HepG2 (cell line): ENCODE results near the gene PIP.
"Not testable (repeated sequence)": the region's sequence is repeated elsewhere in the genome, so short reads cannot be mapped to it uniquely, and the experiment has no call there.

Experiments
- FOXP1 ChIP-seq, 2 experiments: fragments of 450-650 bp in 1 of 2; IDR thresholded peaks; 2 replicates each; pipeline ENCODE4 v1.6.1; 2017 to 2018; ENCODE audit warnings: antibody characterized with exemption in 1 of 2
- KDM1A ChIP-seq: IDR thresholded peaks from 2 replicates; pipeline ENCODE4 v1.6.1; 2016; ENCODE audit warnings: missing compliant biosample characterization
- MAZ ChIP-seq, 2 experiments: sonication (generic) in 1 of 2; formaldehyde crosslinking in 1 of 2; IDR thresholded peaks; 2 replicates each; pipeline versions ENCODE4 v1.5.0 to v1.6.1; 2012 to 2020; ENCODE audit warnings: low read depth in 2 of 2, mild to moderate bottlenecking in 2 of 2, borderline replicate concordance in 1 of 2, improper control_type of control experiment in 1 of 2, low read length in 1 of 2, missing genetic modification reagents in 1 of 2, moderate library complexity in 1 of 2
- POLR2AphosphoS5 ChIP-seq: IDR thresholded peaks from 2 replicates; pipeline ENCODE4 v1.6.1; 2012; ENCODE audit warnings: low read depth, low read length
- RAD21 ChIP-seq: fragments of 450-650 bp; formaldehyde crosslinking; IDR thresholded peaks from 2 replicates; pipeline ENCODE4 v1.5.0; 2020; ENCODE audit warnings: mild to moderate bottlenecking
- ZNF292 ChIP-seq: sonication (generic); formaldehyde crosslinking; IDR thresholded peaks from 2 replicates; pipeline ENCODE4 v1.8.1; 2022; ENCODE audit warnings: mild to moderate bottlenecking, low read depth, missing genetic modification reagents, borderline replicate concordance
- TF ChIP-seq, protein P1 (sequence below), 2 experiments: IDR thresholded peaks; 2 replicates each; pipeline ENCODE4 v1.6.1; 2011 to 2012; ENCODE audit warnings: low read length in 2 of 2, borderline replicate concordance in 1 of 2, low read depth in 1 of 2, mild to moderate bottlenecking in 1 of 2, moderate library complexity in 1 of 2
- TF ChIP-seq, protein P2 (sequence below): sonication (generic); formaldehyde crosslinking; IDR thresholded peaks from 2 replicates; pipeline ENCODE4 v1.5.0; 2020; ENCODE audit warnings: mild to moderate bottlenecking, missing genetic modification reagents, moderate library complexity

DNA sequence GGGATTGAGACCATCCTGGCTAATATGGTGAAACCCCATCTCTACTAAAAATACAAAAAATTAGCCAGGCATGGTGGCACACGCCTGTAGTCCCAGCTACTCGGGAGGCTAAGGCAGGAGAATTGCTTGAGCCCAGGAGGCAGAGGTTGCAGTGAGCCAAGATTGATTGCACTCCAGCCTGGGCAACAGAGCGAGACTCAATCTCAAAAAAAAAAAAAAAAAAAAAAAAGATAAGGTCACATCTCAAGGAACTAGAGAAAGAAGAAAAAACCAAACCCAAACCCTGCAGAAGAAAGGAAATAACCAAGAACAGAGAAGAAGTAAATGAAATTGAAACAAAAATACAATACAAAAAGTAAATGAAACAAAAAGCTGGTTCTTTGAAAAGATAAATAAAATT lies 46.3 kb upstream of the PIP start:
- TF ChIP-seq FOXP1 (IDR thresholded peaks at IDR 0.05); FOXP1 (CRISPR knock-in tag; IDR thresholded peaks at IDR 0.05); MAZ (IDR thresholded peaks at IDR 0.05; ENCODE audit: borderline replicate concordance, low read depth, low read length); MAZ (CRISPR knock-in tag; IDR thresholded peaks at IDR 0.05; ENCODE audit: low read depth); POLR2AphosphoS5; ZNF292 (CRISPR knock-in tag); KDM1A (CRISPR knock-in tag); RAD21 (CRISPR knock-in tag): not testable (repeated sequence)
- TF ChIP-seq, protein P1, sequence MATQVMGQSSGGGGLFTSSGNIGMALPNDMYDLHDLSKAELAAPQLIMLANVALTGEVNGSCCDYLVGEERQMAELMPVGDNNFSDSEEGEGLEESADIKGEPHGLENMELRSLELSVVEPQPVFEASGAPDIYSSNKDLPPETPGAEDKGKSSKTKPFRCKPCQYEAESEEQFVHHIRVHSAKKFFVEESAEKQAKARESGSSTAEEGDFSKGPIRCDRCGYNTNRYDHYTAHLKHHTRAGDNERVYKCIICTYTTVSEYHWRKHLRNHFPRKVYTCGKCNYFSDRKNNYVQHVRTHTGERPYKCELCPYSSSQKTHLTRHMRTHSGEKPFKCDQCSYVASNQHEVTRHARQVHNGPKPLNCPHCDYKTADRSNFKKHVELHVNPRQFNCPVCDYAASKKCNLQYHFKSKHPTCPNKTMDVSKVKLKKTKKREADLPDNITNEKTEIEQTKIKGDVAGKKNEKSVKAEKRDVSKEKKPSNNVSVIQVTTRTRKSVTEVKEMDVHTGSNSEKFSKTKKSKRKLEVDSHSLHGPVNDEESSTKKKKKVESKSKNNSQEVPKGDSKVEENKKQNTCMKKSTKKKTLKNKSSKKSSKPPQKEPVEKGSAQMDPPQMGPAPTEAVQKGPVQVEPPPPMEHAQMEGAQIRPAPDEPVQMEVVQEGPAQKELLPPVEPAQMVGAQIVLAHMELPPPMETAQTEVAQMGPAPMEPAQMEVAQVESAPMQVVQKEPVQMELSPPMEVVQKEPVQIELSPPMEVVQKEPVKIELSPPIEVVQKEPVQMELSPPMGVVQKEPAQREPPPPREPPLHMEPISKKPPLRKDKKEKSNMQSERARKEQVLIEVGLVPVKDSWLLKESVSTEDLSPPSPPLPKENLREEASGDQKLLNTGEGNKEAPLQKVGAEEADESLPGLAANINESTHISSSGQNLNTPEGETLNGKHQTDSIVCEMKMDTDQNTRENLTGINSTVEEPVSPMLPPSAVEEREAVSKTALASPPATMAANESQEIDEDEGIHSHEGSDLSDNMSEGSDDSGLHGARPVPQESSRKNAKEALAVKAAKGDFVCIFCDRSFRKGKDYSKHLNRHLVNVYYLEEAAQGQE (IDR thresholded peaks at IDR 0.05; ENCODE audit: borderline replicate concordance in 1 of 2, low read depth in 1 of 2, low read length in 2 of 2): not testable (repeated sequence)
- TF ChIP-seq, protein P2, sequence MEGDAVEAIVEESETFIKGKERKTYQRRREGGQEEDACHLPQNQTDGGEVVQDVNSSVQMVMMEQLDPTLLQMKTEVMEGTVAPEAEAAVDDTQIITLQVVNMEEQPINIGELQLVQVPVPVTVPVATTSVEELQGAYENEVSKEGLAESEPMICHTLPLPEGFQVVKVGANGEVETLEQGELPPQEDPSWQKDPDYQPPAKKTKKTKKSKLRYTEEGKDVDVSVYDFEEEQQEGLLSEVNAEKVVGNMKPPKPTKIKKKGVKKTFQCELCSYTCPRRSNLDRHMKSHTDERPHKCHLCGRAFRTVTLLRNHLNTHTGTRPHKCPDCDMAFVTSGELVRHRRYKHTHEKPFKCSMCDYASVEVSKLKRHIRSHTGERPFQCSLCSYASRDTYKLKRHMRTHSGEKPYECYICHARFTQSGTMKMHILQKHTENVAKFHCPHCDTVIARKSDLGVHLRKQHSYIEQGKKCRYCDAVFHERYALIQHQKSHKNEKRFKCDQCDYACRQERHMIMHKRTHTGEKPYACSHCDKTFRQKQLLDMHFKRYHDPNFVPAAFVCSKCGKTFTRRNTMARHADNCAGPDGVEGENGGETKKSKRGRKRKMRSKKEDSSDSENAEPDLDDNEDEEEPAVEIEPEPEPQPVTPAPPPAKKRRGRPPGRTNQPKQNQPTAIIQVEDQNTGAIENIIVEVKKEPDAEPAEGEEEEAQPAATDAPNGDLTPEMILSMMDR: not testable (repeated sequence)
